NCI-H345 (cell line): ENCODE measurements around the gene SLC17A9.

Experiments used
- DNase-seq: peaks from one replicate; lab custom pipeline; 2025; lab: John Stamatoyannopoulos, UW

Gene SLC17A9

GRCh38 chr20:62982124-62983075 is 29.9 kb downstream of the SLC17A9 start:
- DNase-seq, result no peak

- DNase-seq, result no peak
These were observed 30.7 kb downstream of the SLC17A9 start for GRCh38 chr20:62983210-62983609.

GRCh38 chr20:62984666-62985443 is 32.3 kb downstream of the SLC17A9 start:
- peak; percentile 77 for DNase-seq

- DNase-seq, result no peak
These were observed 32.9 kb downstream of the SLC17A9 start for GRCh38 chr20:62985444-62985778.

GRCh38 chr20:62986257-62986800 is 33.8 kb downstream of the SLC17A9 start:
- DNase-seq, result no peak

- DNase-seq, result no peak
These were observed 34.6 kb downstream of the SLC17A9 start for GRCh38 chr20:62987114-62987513.

- DNase-seq, result no peak
These were observed 36.7 kb downstream of the SLC17A9 start for GRCh38 chr20:62989201-62989601.

- DNase-seq, result no peak
These were observed 37.9 kb downstream of the SLC17A9 start for GRCh38 chr20:62990306-62990825.

GRCh38 chr20:62991196-62991807 is 38.8 kb downstream of the SLC17A9 start:
- no peak for DNase-seq

GRCh38 chr20:62991863-62992262 is 39.4 kb downstream of the SLC17A9 start:
- DNase-seq, result no peak

- DNase-seq, result no peak
These were observed 41.5 kb downstream of the SLC17A9 start for GRCh38 chr20:62993856-62994494.

GRCh38 chr20:62994869-62995281 is 42.4 kb downstream of the SLC17A9 start:
- DNase-seq, result no peak

GRCh38 chr20:62995481-62995880 is 43.0 kb downstream of the SLC17A9 start:
- DNase-seq, result no peak

- DNase-seq, result no peak
These were observed 43.5 kb downstream of the SLC17A9 start for GRCh38 chr20:62995898-62996595.

- no peak for DNase-seq
These were observed 44.1 kb downstream of the SLC17A9 start for GRCh38 chr20:62996596-62996982.

- no peak for DNase-seq
These were observed 45.0 kb downstream of the SLC17A9 start for GRCh38 chr20:62997417-62998035.

- DNase-seq, result no peak
These were observed 45.9 kb downstream of the SLC17A9 start for GRCh38 chr20:62998449-62998848.

GRCh38 chr20:62999580-62999979 is 47.1 kb downstream of the SLC17A9 start:
- no peak for DNase-seq

GRCh38 chr20:63000036-63000435 is 47.5 kb downstream of the SLC17A9 start:
- DNase-seq, result no peak

GRCh38 chr20:63000958-63001357 is 48.4 kb downstream of the SLC17A9 start:
- no peak for DNase-seq

GRCh38 chr20:63002511-63002910 is 50.0 kb downstream of the SLC17A9 start:
- no peak for DNase-seq
